Colon (tissue), 2 donors: Measurements from ENCODE around the gene TGM2.

Source experiments
- FAIRE-seq: peaks from 2 replicates; lab custom pipeline; 2012; peaks lifted over from hg19 to GRCh38; lab: Jason Lieb, UNC
- donor health status: control.
- donor health status: control.

The TGM2 gene

DNA sequence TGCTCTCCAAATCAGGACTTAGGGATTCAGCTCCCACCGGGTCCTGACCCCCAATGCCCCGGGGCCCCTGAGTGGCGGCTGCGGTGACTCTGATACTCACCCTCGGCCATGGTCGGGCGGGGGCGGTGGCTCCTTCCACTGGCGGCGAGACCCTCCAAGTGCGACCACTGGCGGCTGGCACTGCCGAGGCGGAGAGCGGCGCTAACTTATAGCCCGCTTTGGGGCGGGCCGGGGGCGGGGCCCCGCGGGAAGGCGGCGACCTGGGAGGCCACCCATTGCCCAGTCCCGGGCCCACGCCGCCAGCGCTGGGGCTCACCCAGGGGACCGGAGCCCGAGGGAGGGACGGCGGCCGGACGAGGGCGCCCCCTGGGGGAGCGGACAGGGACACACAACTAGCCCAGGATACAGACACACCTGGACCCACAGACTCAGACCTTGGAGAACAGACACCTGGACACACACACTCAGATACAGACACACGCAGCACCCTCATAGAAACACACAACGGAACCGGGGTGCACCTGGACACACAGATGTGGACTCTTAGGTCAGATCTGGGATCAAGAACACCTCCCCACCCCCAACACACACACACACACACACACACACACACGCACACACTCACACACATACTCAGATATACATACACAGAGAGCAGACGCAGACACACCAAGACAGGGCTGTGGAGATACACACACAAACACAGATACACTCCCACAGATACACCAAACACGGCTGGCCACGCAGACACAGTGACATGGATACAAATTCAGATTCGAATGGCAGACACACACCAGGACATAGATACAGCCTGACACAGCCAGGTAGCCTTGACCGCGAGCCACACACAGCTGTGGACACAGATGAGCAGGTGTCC is at the start of gene TGM2:
Gene TGM2 (minus strand): TSS at position 182 of the 877 bp plus-strand sequence. CDS start 72 bp downstream, at position 110.
- no peak for FAIRE-seq

DNA sequence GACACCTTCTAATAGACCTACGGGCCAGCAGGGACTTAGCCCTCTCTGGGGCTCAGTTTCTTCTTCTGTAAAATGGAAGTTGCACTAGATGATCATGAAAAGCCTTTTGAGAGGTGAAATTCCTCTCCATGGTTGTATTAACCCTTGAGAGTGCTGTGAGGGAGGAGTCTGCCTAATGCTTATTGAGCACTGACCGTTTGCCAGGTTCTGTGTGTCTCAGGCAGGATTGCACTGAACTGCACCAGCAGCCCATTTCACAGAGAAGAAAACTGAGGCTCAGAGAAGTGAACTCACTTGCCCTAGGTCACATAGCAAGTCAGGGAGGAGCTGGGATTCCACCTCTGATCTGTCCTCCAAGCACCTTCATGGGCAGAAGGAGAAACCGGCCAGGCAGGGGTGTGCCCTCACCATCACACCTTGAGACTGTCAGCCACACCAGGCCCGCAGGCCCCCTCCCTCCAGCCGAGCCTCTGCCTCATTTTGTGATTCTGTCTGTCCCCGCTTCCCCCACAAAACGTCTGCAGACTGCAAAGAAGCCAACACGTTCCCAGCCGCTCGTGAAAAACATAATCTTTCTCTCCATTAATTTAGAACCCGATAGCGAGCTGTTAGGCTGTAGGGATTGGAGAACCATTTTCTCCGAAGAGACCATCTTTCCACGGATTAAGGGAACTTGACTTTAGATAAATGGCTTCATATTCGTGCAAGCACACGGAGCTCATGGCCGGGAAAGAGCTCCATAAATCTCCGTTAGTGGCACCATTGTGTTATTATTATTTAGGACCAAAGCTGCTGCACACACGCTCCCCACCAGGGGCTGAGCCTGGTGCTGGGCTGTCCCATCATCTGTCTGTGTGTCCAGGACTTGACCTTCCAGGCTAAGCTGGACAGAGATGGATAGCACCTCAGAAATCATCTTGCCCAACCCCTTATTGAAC is 49.5 kb upstream of the TGM2 start:
- FAIRE-seq, result no peak

GRCh38 chr20:38213607-38213940 is 48.5 kb upstream of the TGM2 start:
- no peak for FAIRE-seq

GRCh38 chr20:38212806-38213606 is 47.9 kb upstream of the TGM2 start:
- FAIRE-seq, result no peak

DNA sequence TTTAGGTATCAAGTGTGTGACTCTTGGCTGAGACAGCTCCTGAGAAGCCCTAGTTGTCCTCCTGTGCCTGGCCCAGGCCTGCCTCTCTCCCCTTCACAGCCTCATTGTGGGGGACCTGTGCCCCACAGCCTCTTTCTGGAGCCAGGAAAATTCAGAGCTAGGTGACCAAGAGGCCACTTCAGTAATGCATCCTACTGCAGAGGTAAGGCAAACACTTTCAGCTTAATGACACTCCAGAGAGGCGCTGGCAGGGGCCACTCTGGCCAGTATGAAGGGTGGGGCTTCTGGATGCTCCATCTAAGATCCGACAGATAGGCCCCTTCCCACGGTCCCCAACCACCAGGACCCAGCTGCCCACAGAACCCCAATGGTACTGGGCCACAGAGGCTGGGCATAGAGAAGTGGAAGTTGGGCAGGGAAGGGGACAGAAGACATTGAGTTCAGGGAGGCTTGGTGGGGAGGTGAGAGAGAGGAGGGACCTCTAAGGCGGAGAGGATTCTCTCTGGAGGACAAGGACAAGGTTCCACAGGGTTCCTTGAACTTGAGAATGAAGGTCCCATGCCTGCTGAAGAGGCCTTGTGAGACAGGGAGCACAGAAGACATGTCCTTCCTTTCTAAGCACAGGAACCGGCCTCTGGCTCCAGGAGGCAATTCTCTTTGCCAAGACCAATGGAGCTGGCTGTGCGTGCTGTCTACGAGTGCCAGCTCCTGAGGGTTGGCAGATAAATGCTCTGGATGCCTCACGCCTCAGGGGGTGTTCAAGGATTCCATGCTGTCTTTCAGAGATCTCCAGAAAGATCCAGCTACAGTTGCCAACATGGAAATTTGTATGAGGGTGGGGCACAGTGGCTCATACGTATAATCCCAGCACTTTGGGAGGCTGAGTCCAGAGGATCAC is 46.4 kb upstream of the TGM2 start:
- no peak for FAIRE-seq

DNA sequence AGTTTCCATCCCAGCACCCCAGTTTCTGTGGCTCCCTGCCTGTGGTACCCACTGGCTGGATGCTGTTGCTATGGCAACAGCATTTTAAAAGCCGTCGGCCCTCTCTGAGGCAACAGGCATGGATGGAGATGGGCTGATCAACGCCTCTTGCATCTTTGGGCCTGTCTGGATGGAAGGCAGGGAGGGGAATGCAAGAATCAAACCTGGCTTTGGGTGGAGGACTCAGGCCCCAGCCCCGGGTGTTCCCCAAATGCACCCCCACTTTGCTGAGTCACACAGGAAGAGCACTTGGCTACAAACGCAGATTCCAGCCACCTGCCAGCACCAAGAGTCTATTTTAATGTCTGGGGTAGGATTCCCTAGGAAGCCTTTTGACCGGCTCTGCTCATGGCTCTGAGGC is 45.7 kb upstream of the TGM2 start:
- no peak for FAIRE-seq

GRCh38 chr20:38209736-38210405 is 44.8 kb upstream of the TGM2 start:
- FAIRE-seq, result no peak

GRCh38 chr20:38209054-38209675 is 44.1 kb upstream of the TGM2 start:
- FAIRE-seq, result no peak

DNA sequence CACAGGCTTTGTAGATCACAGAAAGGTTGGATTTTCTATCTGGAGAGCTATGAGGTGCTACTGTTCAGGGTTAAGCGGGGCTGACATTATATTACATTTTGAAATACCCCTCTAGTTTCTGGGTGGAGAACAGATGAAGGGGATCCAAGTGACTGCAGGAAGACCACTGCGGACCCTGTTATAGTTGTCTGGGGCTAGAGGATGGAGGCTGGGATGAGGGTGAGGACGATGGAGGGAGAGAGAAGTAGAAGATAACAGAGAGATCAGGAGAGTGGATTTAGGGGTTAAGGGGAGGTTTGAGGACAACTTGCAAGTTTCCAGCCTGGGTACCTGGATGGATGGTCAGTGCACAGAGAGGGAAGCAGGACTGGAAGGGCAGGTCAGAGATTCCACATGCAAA is 43.5 kb upstream of the TGM2 start:
- no peak for FAIRE-seq

- no peak for FAIRE-seq
These were observed 43.0 kb upstream of the TGM2 start for GRCh38 chr20:38208088-38208487.

DNA sequence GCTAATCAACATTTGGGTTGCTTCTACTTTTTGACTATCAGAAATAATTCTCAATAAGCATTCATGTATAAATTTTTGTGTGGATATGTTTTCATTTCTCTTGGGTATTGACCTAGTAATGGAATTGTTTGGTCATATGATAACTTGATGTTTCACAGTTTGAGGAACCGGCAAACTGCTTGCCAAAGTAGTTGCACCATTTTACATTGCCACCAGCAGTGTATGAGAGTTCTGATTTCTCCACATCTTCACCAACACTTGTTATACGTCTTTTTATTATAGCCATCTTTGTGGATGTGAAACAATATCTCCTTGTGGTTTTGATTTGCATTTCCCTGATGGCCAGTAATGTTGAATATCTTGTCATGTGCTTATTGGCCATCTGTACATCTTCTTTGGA is 42.6 kb upstream of the TGM2 start:
- no peak for FAIRE-seq

- FAIRE-seq, result no peak
These were observed 39.9 kb upstream of the TGM2 start for GRCh38 chr20:38205001-38205400.

DNA sequence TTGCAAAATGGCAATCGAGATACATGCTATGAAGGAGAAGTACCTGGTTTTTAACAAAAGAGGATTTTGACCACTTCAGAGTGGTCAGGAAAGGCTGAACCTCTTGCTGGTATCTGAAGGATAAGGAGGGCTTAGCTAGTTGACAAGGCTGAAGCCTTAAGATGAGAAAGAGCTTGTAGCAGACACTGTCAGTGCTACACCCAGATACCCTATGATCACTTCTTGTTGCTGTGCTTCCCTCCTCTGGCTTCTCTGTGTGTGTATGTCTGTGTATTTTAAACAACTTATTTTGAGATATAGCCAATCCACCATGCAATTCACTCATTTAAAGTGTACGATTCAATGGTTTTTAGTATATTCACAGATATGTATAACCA is 38.9 kb upstream of the TGM2 start:
- no peak for FAIRE-seq

DNA sequence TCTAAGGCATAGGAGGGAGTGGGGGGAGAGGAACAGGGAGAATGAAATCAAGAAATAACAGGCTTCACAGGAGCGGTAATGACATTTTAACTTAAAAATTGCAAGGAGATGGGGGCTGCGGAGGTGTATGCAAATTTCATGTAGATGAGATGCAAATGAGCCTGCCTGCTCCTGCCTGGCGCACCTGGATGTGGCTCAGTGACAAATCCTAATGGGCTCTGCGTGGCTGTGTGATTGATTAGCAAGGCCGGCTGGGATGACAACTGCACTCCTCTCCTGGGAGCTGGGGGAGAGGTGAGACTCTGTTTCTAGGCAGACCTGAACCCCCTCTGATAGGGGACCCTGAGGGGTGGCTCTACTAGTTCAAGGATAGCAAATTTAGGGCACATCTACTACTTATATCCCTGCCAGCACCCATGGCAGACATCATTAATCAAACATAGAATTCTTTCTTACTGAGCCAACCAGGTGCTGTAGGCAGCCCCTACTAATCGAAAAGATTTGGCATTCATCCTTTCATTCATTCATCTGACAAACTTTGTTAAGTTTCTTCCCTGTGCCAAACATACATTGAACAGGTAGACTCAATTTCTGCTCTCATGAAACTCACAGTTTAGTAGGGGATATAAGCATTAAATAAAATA is 38.4 kb upstream of the TGM2 start:
- no peak for FAIRE-seq

- FAIRE-seq, result no peak
These were observed 37.9 kb upstream of the TGM2 start for GRCh38 chr20:38202982-38203293.

GRCh38 chr20:38202153-38202981 is 37.3 kb upstream of the TGM2 start:
- no peak for FAIRE-seq

DNA sequence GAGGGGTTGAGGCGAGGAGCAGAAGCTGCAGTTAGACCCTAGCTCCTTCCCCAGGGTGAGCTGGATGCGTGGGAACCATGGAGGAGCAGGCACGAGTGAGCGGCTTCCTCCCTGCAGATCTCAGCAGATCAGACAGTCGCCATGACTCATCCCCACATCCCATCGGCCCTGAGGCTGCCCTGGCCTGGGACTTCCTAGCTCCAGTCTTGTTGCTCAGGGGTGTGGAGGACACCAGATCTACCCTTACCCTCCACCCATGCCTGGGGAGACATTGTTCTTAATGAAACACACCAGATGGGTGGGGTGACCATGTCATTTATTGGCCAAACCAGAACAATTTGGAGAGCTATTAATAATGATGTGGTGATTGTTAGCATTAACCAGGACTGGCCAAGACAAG is 36.3 kb upstream of the TGM2 start:
- FAIRE-seq, result no peak

GRCh38 chr20:38200646-38201045 is 35.6 kb upstream of the TGM2 start:
- FAIRE-seq, result no peak
